Liver (tissue), 9 donors: ENCODE data around the gene OGFR. TPM values are rescaled to one million over a fixed set of nuclear protein-coding genes. Genes with fewer than 3 reads are reported as not detected.
A peak's percentile ranks its signal among the peaks of the same experiment; 100 is the strongest.

Source experiments
- DNase-seq: peaks from one replicate; pipeline ENCODE4 v3.0.0-alpha.2; 2017; ENCODE audit warnings: low spot score
- H3K27ac ChIP-seq, 2 donors: one replicate each; pipeline ENCODE4 v1.7.0; 2013; ENCODE audit warnings: inconsistent platforms in 2 of 2, low read length in 2 of 2, control low read depth in 1 of 2, low read depth in 1 of 2, mild to moderate bottlenecking in 1 of 2
- H3K27me3 ChIP-seq, 4 donors: one replicate each; pipeline versions ENCODE4 v1.6.1 to v1.7.0; 2013; ENCODE audit warnings: low read length in 3 of 4, inconsistent platforms in 1 of 4, mild to moderate bottlenecking in 1 of 4, moderate library complexity in 1 of 4; ENCODE audit not compliant: control insufficient read depth in 4 of 4, insufficient read depth in 4 of 4
- H3K36me3 ChIP-seq, 4 donors: one replicate each; pipeline versions ENCODE4 v1.6.1 to v1.7.0; 2013; ENCODE audit warnings: low read length in 3 of 4, mild to moderate bottlenecking in 3 of 4, low read depth in 1 of 4, moderate library complexity in 1 of 4; ENCODE audit not compliant: control insufficient read depth in 4 of 4, insufficient read depth in 3 of 4
- H3K4me1 ChIP-seq, 4 donors: one replicate each; pipeline versions ENCODE4 v1.6.1 to v1.7.0; 2013; ENCODE audit warnings: low read length in 3 of 4, mild to moderate bottlenecking in 3 of 4, moderate library complexity in 1 of 4; ENCODE audit not compliant: control insufficient read depth in 4 of 4, insufficient read depth in 4 of 4
- H3K4me3 ChIP-seq, 3 donors: one replicate each; pipeline versions ENCODE4 v1.6.1 to v1.7.0; 2013; ENCODE audit warnings: low read length in 3 of 3, control low read depth in 1 of 3, low read depth in 1 of 3, mild to moderate bottlenecking in 1 of 3
- H3K9ac ChIP-seq, 2 donors: one replicate each; pipeline ENCODE4 v1.7.0; 2013; ENCODE audit warnings: low read length in 2 of 2, mild to moderate bottlenecking in 2 of 2, moderate library complexity in 2 of 2, control low read depth in 1 of 2, low read depth in 1 of 2
- H3K9me3 ChIP-seq, 4 donors: one replicate each; pipeline versions ENCODE4 v1.6.1 to v1.7.0; 2013; ENCODE audit warnings: low read length in 3 of 4; ENCODE audit not compliant: control insufficient read depth in 4 of 4
- FOXA2 ChIP-seq: IDR thresholded peaks from 2 replicates; pipeline ENCODE4 v1.6.1; 2016; ENCODE audit warnings: antibody characterized with exemption
- HNF4A ChIP-seq, 2 donors: conservative IDR thresholded peaks; 2 replicates each; pipeline ENCODE4 v1.6.1; 2016; ENCODE audit warnings: antibody characterized with exemption in 2 of 2, mild to moderate bottlenecking in 2 of 2
- NR2F2 ChIP-seq: IDR thresholded peaks from 2 replicates; pipeline ENCODE4 v1.6.1; 2016; ENCODE audit warnings: antibody characterized with exemption
- RAD21 ChIP-seq, 2 donors: IDR thresholded peaks; 2 replicates each; pipeline ENCODE4 v1.6.1; 2016; ENCODE audit warnings: antibody characterized with exemption in 2 of 2, mild to moderate bottlenecking in 2 of 2
- RXRA ChIP-seq, 2 donors: IDR thresholded peaks; 2 replicates each; pipeline ENCODE4 v1.6.1; 2017 to 2018; ENCODE audit warnings: antibody characterized with exemption in 2 of 2, mild to moderate bottlenecking in 1 of 2
- SP1 ChIP-seq: IDR thresholded peaks from 2 replicates; pipeline ENCODE4 v1.6.1; 2018; ENCODE audit warnings: antibody characterized with exemption, mild to moderate bottlenecking
- TAF1 ChIP-seq: conservative IDR thresholded peaks from 2 replicates; pipeline ENCODE4 v1.6.1; 2016; ENCODE audit warnings: antibody characterized with exemption, mild to moderate bottlenecking
- YY1 ChIP-seq: IDR thresholded peaks from 2 replicates; pipeline ENCODE4 v1.6.1; 2016; ENCODE audit warnings: antibody characterized with exemption, mild to moderate bottlenecking
- WGBS: extraction: QIAGEN DNeasy Blood & Tissue Kit; methylation state at CpG from one replicate; pipeline ENCODE4 v1.1.7; 2013; 5-methylcytosine and 5-hydroxymethylcytosine counted together
- polyA plus RNA-seq, 2 donors: library from polyadenylated mRNA; stranded (reverse) in 1 of 2; unstranded in 1 of 2; fragments of 200-250 nt in 1 of 2; fragments of >200 nt in 1 of 2; fragmentation: Nextera tagmentation in 1 of 2; extraction: Ambion mirVana in 1 of 2; gene quantifications; one replicate each; pipeline versions ENCODE4 v1.2.1 to v1.2.3, GENCODE V29; 2013 to 2015
- total RNA-seq, 2 donors: library from RNA; depleted of rRNA; stranded (reverse); fragments of >200 nt; gene quantifications; one replicate each; pipeline ENCODE4 v1.2.3, GENCODE V29; 2014
- TF ChIP-seq, protein P1 (sequence below): IDR thresholded peaks from 2 replicates; pipeline ENCODE4 v1.6.1; 2016; ENCODE audit warnings: antibody characterized with exemption
- TF ChIP-seq, protein P2 (sequence below): IDR thresholded peaks from 2 replicates; pipeline ENCODE4 v1.6.1; 2016; ENCODE audit warnings: antibody characterized with exemption
- TF ChIP-seq, protein P3 (sequence below): fragments of 150-350 bp; IDR thresholded peaks from 2 replicates; pipeline ENCODE4 v1.5.1; 2017; ENCODE audit warnings: improper control_type of control experiment, low read depth, low read length; ENCODE audit not compliant: missing input control
- TF ChIP-seq, protein P4 (sequence below): IDR thresholded peaks from 2 replicates; pipeline ENCODE4 v1.6.1; 2016; ENCODE audit warnings: antibody characterized with exemption
- donor health status: healthy.
- donor health status: healthy.
- donor health status: healthy.
- donor health status: healthy.
- donor health status: healthy.

The OGFR gene
- total and polyA plus RNA-seq, 4 donors, result 5.9 to 59.4 (median 29.4) TPM

DNA sequence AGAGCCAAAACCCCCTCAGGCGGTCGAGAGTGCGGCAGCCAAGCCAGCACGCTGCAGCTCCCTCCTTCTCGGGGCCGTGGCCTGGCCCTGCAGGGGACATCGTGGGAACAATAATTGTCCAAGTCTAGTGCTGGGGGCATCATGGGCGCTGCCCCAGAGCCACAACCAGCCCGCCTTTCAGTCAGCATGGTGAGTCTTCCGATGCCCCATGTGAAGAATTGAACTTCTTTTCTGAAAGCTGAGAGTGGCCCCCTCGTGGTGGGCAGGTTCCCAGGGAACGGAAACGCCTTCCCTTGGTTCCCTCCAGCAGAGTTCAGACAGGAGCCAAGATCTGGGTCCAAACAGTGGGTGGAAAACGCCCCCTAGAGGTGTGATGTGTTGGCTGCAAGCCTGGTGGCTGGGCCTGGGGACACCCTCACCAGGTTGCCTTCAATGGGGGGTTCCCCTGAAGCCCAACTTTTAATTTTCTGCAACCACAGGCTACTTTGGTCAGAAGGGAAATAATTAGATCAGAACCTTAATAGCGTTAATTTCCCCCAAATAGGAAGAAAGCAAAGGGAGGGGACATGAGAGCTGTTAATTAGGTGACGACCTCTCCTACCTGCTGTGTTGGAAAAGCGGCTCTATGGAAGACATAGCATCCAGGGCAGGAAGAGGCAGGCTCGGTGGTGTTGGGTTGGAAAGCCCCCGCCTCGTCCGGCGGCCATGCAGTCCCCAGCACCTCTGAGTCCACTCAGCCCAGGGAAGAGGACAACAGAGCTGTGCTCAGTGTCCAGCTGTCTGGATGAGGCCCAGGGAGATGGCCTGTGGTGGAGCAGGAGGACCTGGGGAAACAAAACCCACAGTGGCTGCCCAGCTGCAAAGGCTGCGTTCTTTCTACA, 13.1 kb upstream of the OGFR start:
- WGBS, result 40% methylated on average over 23 of the region's 23 CpGs
- peak; percentile 57 to 78 for TF ChIP-seq RXRA (IDR thresholded peaks at IDR 0.05)
- peak; percentile 54 for TF ChIP-seq NR2F2
- peak; percentile 52 for TF ChIP-seq SP1
- TF ChIP-seq, protein P1, sequence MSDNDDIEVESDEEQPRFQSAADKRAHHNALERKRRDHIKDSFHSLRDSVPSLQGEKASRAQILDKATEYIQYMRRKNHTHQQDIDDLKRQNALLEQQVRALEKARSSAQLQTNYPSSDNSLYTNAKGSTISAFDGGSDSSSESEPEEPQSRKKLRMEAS, result no peak
- peak; percentile 98 for TF ChIP-seq RAD21 (IDR thresholded peaks at IDR 0.05)
- TF ChIP-seq FOXA2, result no peak
- TF ChIP-seq, protein P2, sequence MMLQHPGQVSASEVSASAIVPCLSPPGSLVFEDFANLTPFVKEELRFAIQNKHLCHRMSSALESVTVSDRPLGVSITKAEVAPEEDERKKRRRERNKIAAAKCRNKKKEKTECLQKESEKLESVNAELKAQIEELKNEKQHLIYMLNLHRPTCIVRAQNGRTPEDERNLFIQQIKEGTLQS, result no peak
- peak in 1 of 2 donors; percentile 48 for TF ChIP-seq HNF4A (conservative IDR thresholded peaks at IDR 0.05)
- TF ChIP-seq, protein P3, sequence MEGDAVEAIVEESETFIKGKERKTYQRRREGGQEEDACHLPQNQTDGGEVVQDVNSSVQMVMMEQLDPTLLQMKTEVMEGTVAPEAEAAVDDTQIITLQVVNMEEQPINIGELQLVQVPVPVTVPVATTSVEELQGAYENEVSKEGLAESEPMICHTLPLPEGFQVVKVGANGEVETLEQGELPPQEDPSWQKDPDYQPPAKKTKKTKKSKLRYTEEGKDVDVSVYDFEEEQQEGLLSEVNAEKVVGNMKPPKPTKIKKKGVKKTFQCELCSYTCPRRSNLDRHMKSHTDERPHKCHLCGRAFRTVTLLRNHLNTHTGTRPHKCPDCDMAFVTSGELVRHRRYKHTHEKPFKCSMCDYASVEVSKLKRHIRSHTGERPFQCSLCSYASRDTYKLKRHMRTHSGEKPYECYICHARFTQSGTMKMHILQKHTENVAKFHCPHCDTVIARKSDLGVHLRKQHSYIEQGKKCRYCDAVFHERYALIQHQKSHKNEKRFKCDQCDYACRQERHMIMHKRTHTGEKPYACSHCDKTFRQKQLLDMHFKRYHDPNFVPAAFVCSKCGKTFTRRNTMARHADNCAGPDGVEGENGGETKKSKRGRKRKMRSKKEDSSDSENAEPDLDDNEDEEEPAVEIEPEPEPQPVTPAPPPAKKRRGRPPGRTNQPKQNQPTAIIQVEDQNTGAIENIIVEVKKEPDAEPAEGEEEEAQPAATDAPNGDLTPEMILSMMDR, result peak; percentile 95
- Histone ChIP-seq H3K9ac (no peak overlapping the region), H3K36me3 (no peaks in the 10 kb centered on the region), H3K4me3 (no peak overlapping the region), H3K4me1 (peaks cover 0 to 26% (median 12%) of the 10 kb centered on the region in 4 donors), H3K9me3 (no peaks in the 10 kb centered on the region), H3K27me3 (no peaks in the 10 kb centered on the region), H3K27ac (no peak overlapping the region)
- peak; percentile 77 for DNase-seq

DNA sequence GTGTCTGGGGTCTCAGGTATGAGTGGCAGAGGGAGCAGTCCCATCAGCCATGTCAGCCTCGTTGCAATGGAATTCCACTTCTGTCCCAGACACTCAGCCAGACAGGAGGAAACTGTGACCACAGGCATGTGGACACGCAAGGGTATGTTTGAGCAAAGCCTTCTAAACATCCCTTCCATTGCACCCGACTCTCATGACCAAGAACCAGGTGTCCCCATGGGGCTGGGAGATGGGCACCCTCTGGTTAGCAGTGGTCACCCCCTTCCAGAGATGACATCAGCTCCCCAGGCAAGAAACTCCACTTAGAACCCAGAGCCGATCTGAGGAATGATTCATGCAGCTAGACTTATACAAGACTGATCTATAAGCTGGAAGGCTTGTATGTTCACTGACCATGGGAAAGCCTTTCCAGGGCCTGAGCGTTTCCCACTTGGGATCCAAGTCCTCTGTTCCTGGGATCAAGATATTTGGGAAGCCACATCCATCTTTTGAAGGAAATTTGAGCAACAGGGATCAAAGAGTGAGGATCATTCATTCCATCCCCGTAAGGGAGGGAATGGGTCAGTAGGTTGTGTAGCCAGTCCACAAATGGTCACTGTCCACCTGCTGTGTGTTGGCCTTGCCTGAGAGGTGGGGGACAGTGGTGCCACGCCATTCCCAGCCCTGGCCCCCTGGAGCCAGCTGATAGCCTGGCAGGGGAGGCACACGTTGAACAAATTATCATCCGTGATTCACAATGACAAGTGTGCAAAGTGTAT, 12.3 kb upstream of the OGFR start:
- H3K27me3 ChIP-seq, result no peaks in the 10 kb centered on the region
- no peaks in the 10 kb centered on the region for H3K9me3 ChIP-seq
- no peak overlapping the region for H3K4me3 ChIP-seq
- no peaks in the 10 kb centered on the region for H3K36me3 ChIP-seq
- H3K4me1 ChIP-seq, result peaks cover 5 to 31% (median 17%) of the 10 kb centered on the region in 4 donors
- no peak overlapping the region for H3K27ac ChIP-seq
- no peak for TF ChIP-seq NR2F2
- no peak for TF ChIP-seq TAF1
- TF ChIP-seq YY1, result no peak
- TF ChIP-seq, protein P2, result no peak
- TF ChIP-seq, protein P4, sequence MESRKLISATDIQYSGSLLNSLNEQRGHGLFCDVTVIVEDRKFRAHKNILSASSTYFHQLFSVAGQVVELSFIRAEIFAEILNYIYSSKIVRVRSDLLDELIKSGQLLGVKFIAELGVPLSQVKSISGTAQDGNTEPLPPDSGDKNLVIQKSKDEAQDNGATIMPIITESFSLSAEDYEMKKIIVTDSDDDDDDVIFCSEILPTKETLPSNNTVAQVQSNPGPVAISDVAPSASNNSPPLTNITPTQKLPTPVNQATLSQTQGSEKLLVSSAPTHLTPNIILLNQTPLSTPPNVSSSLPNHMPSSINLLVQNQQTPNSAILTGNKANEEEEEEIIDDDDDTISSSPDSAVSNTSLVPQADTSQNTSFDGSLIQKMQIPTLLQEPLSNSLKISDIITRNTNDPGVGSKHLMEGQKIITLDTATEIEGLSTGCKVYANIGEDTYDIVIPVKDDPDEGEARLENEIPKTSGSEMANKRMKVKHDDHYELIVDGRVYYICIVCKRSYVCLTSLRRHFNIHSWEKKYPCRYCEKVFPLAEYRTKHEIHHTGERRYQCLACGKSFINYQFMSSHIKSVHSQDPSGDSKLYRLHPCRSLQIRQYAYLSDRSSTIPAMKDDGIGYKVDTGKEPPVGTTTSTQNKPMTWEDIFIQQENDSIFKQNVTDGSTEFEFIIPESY, result no peak
- H3K9ac ChIP-seq, result no peak overlapping the region
- DNase-seq, result no peak
- 87% methylated on average over 9 of the region's 9 CpGs for WGBS
